ENCODE measurements around the gene HDAC11. TPM values are rescaled to one million over a fixed set of nuclear protein-coding genes. Genes with fewer than 3 reads are reported as not detected.
"Not testable (repeated sequence)": the region's sequence is repeated elsewhere in the genome, so short reads cannot be mapped to it uniquely, and the experiment has no call there.

The HDAC11 gene
- total and polyA plus RNA-seq, 10 of the 15 experiments (the other 5 are each of a cell fraction or from before 2014, with no cell fraction given): 0.04 to 0.76 (median 0.22) TPM; not detected in 1

- H3K9me3 ChIP-seq (replicated peaks; ENCODE audit: control insufficient read depth, insufficient read depth, low read length); H3K4me3 ChIP-seq; BruUV-seq (replicated peaks); H2AFZ ChIP-seq (ENCODE audit: control insufficient read depth, low read depth, low read length); FAIRE-seq; H3K36me3 ChIP-seq (ENCODE audit: control insufficient read depth in 2 of 2, insufficient read depth in 2 of 2, low read length in 1 of 2); H3K27me3 ChIP-seq (replicated peaks in 1 of 2; ENCODE audit: control insufficient read depth in 2 of 2, insufficient read depth in 2 of 2, low read length in 1 of 2); H3K4me1 ChIP-seq (ENCODE audit: control insufficient read depth, insufficient read depth, low read length); H4K20me1 ChIP-seq (ENCODE audit: control insufficient read depth, insufficient read depth); H3K9ac ChIP-seq (ENCODE audit: control insufficient read depth, insufficient read depth, low read length); intact Hi-C loops (cut with micrococcal nuclease; ENCODE audit: unreplicated experiment); in situ Hi-C loops (cut with MboI); SMC1A ChIA-PET (ENCODE audit: uncharacterized antibody, unreplicated experiment); H3K27ac ChIP-seq (ENCODE audit: control insufficient read depth, insufficient read depth); DNase-seq (ENCODE audit: low read depth, low spot score); H3K79me2 ChIP-seq (ENCODE audit: control insufficient read depth, insufficient read depth, low read length); ATAC-seq; H3K4me2 ChIP-seq (ENCODE audit: control insufficient read depth, insufficient read depth): not testable (repeated sequence)
- ChIA-PET RAD21 (ENCODE audit: unreplicated experiment) (interaction anchor here (1.2 kb wide), 1 partner anchor 162 kb away, joined by 4 read pairs; no protein-coding TSS in a partner anchor), CTCF (interaction anchor here (1.1 to 1.5 kb wide), 2 partner anchors 160 to 162 kb away, joined by 3 to 4 read pairs; no protein-coding TSS in a partner anchor), POLR2A (interaction anchor here (0.6 to 1.1 kb wide), 3 partner anchors 37 to 65 kb away, joined by 4 read pairs; partner anchors contain the start of gene NUP210)
- WGBS (ENCODE audit: insufficient coverage, insufficient replicate concordance, low lambda C conversion rate, missing lambda C conversion rate): 67% methylated on average over 9 of the region's 9 CpGs
These were observed 5.8 kb downstream of the HDAC11 start for GRCh38 chr3:13485630-13486562.

DNA sequence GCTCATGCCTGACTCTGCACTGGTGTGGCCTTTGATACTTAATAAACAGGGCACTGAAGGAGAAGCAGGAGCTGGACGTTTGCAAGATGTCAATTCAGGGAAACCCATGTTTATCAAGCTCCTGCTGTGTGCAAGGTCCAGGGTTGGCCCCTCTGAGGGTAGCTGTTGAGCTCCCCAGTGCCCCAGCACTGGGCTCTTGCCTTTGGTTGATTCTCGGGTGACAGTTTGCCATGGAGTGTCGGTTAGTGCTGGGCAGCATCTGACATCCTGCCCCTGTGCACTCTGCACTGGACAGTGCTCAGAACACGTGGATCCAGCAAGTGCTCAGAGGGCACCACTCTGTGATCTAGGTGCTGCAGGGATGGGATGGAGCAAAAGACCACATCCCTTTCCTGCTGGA lies 7.3 kb downstream of the HDAC11 start:
- no peak for TF ChIP-seq CHD4 (IDR thresholded peaks at IDR 0.05)
- Histone ChIP-seq H3K27me3 (replicated peaks in 1 of 2; ENCODE audit: control insufficient read depth in 2 of 2, insufficient read depth in 2 of 2, low read length in 1 of 2) (no peaks in the 10 kb centered on the region), H2AFZ (ENCODE audit: control insufficient read depth, low read depth, low read length) (no peak overlapping the region), H3K9ac (ENCODE audit: control insufficient read depth, insufficient read depth, low read length) (no peak overlapping the region), H3K79me2 (ENCODE audit: control insufficient read depth, insufficient read depth, low read length) (no peaks in the 10 kb centered on the region), H3K4me1 (ENCODE audit: control insufficient read depth, insufficient read depth, low read length) (no peaks in the 10 kb centered on the region), H3K36me3 (ENCODE audit: control insufficient read depth in 2 of 2, insufficient read depth in 2 of 2, low read length in 1 of 2) (no peaks in the 10 kb centered on the region), H3K9me3 (replicated peaks; ENCODE audit: control insufficient read depth, insufficient read depth, low read length) (no peaks in the 10 kb centered on the region), H3K4me2 (ENCODE audit: control insufficient read depth, insufficient read depth) (no peak overlapping the region), H3K4me3 (no peak overlapping the region), H3K27ac (ENCODE audit: control insufficient read depth, insufficient read depth) (no peak overlapping the region), H4K20me1 (ENCODE audit: control insufficient read depth, insufficient read depth) (no peaks in the 10 kb centered on the region)
- no peak for FAIRE-seq
- ChIA-PET CTCF (no interaction called here), RAD21 (ENCODE audit: unreplicated experiment) (interaction anchor here (1.2 kb wide), 1 partner anchor 161 kb away, joined by 4 read pairs; no protein-coding TSS in a partner anchor), POLR2A (interaction anchor here (1.1 kb wide), 1 partner anchor 67 kb away, joined by 4 read pairs; the partner anchor contains the start of gene NUP210), SMC1A (ENCODE audit: uncharacterized antibody, unreplicated experiment) (no interaction called here)
- intact Hi-C loops (cut with micrococcal nuclease; ENCODE audit: unreplicated experiment): no loop called here
- in situ Hi-C loops (cut with MboI): no loop called here
- DNase-seq (ENCODE audit: low read depth, low spot score): no peak
- 0% methylated on average over 4 of the region's 4 CpGs for WGBS (ENCODE audit: insufficient coverage, insufficient replicate concordance, low lambda C conversion rate, missing lambda C conversion rate)
- no peak for ATAC-seq
- no TSS peak for BruUV-seq (replicated peaks)
